Pulmonary artery endothelial cell (primary cell): ENCODE results near the gene CMSS1. TPM values are rescaled to one million over a fixed set of nuclear protein-coding genes. Genes with fewer than 3 reads are reported as not detected.

ENCODE experiments used
- DNase-seq: peaks from one replicate; pipeline ENCODE4 v3.0.0-alpha.2; 2011; ENCODE audit warnings: low read depth, low spot score
- total RNA-seq: library from RNA; depleted of rRNA; stranded (reverse); fragments of >200 nt; gene quantifications from 2 replicates; pipeline ENCODE4 v1.2.3, GENCODE V29; 2014

The CMSS1 gene
- 15.0 and 23.0 TPM in 2 replicates for total RNA-seq

GRCh38 chr3:99817437-99818240 is at the start of gene CMSS1:
Gene CMSS1, plus strand, starts transcription at chr3:99817862.
- peak; percentile 71 for DNase-seq

- no peak for DNase-seq
These were observed 49.5 kb upstream of the CMSS1 start for GRCh38 chr3:99768126-99768525.

GRCh38 chr3:99768808-99769501 is 48.7 kb upstream of the CMSS1 start:
- DNase-seq, result no peak

- no peak for DNase-seq
These were observed 45.5 kb upstream of the CMSS1 start for GRCh38 chr3:99772171-99772570.

GRCh38 chr3:99772671-99773070 is 45.0 kb upstream of the CMSS1 start:
- DNase-seq, result no peak

- DNase-seq, result no peak
These were observed 43.2 kb upstream of the CMSS1 start for GRCh38 chr3:99774467-99774866.

GRCh38 chr3:99776516-99777209 is 41.0 kb upstream of the CMSS1 start:
- DNase-seq, result no peak

- DNase-seq, result no peak
These were observed 40.5 kb upstream of the CMSS1 start for GRCh38 chr3:99777210-99777549.

- no peak for DNase-seq
These were observed 40.0 kb upstream of the CMSS1 start for GRCh38 chr3:99777708-99778107.

GRCh38 chr3:99780749-99781148 is 36.9 kb upstream of the CMSS1 start:
- no peak for DNase-seq

GRCh38 chr3:99781761-99782160 is 35.9 kb upstream of the CMSS1 start:
- DNase-seq, result no peak

- no peak for DNase-seq
These were observed 34.6 kb upstream of the CMSS1 start for GRCh38 chr3:99783011-99783573.

- no peak for DNase-seq
These were observed 28.5 kb upstream of the CMSS1 start for GRCh38 chr3:99789011-99789721.

- DNase-seq, result no peak
These were observed 23.2 kb upstream of the CMSS1 start for GRCh38 chr3:99794485-99794884.

- DNase-seq, result no peak
These were observed 22.1 kb upstream of the CMSS1 start for GRCh38 chr3:99795573-99795972.

GRCh38 chr3:99799422-99799821 is 18.2 kb upstream of the CMSS1 start:
- no peak for DNase-seq

GRCh38 chr3:99803297-99803696 is 14.4 kb upstream of the CMSS1 start:
- no peak for DNase-seq

- DNase-seq, result no peak
These were observed 12.5 kb upstream of the CMSS1 start for GRCh38 chr3:99805160-99805559.

GRCh38 chr3:99808163-99808794 is 9.4 kb upstream of the CMSS1 start:
- DNase-seq, result peak; percentile 63

- DNase-seq, result no peak
These were observed 8.1 kb upstream of the CMSS1 start for GRCh38 chr3:99809565-99809964.

GRCh38 chr3:99810403-99810802 is 7.3 kb upstream of the CMSS1 start:
- no peak for DNase-seq
